ENCODE results near the gene VASH1. TPM values are rescaled to one million over a fixed set of nuclear protein-coding genes. Genes with fewer than 3 reads are reported as not detected.

Gene VASH1
- 10 to 100 TPM in 2 of 4 donors, 1 to 10 TPM in 2; 5.6 to 17.5 (median 9.2) TPM for total RNA-seq

- H3K9me3 ChIP-seq = no peaks in the 10 kb centered on the region
- H3K4me1 ChIP-seq = peaks cover 12 to 48% (median 44%) of the 10 kb centered on the region in 4 donors
- DNase-seq (ENCODE audit: extremely low spot score) = peak; percentile 93
- peak; percentile 29 to 40 for TF ChIP-seq POLR2AphosphoS5 (IDR thresholded peaks at IDR 0.05)
- no peak for TF ChIP-seq EP300 (IDR thresholded peaks at IDR 0.05)
- intact Hi-C loops (cut with DNase I) = no loop called here
- no peaks in the 10 kb centered on the region for H3K27me3 ChIP-seq
- peak within 1 kb of the TSS; percentile 73 to 95 (median 78) for H3K4me3 ChIP-seq
- H3K36me3 ChIP-seq = no peaks in the 10 kb centered on the region
- peak within 1 kb of the TSS; percentile 68 to 85 (median 76) for H3K27ac ChIP-seq (replicated peaks in 1 of 4)
- WGBS = 1% methylated on average over 22 of the region's 96 CpGs
Measured at GRCh38 chr14:76761136-76761959, at the start of gene VASH1. TSS of gene VASH1 (plus strand) at chr14:76761468. CDS start at chr14:76762822, 1,354 bp downstream.

- Histone ChIP-seq H3K27me3 (peaks cover 0 to 5% (median 0%) of the 10 kb centered on the region in 4 donors), H3K4me1 (peaks cover 6 to 31% (median 11%) of the 10 kb centered on the region in 4 donors), H3K27ac (replicated peaks in 1 of 4) (no peak overlapping the region), H3K36me3 (no peaks in the 10 kb centered on the region), H3K9me3 (no peaks in the 10 kb centered on the region), H3K4me3 (no peak overlapping the region)
- intact Hi-C loops (cut with DNase I) = no loop called here
- WGBS = 77% methylated on average over 10 of the region's 10 CpGs
- no peak for DNase-seq (ENCODE audit: extremely low spot score)
- TF ChIP-seq POLR2A (IDR thresholded peaks at IDR 0.05; ENCODE audit: low read depth) = no peak
- no peak for TF ChIP-seq EP300 (IDR thresholded peaks at IDR 0.05)
Measured at GRCh38 chr14:76713121-76713520, 48.1 kb upstream of the VASH1 start.

GRCh38 chr14:76714470-76714869 lies 46.8 kb upstream of the VASH1 start:
- peaks cover 11 to 40% (median 13%) of the 10 kb centered on the region in 4 donors for H3K4me1 ChIP-seq
- H3K9me3 ChIP-seq = no peaks in the 10 kb centered on the region
- DNase-seq (ENCODE audit: extremely low spot score) = no peak
- peak overlapping the region in 1 of 4 donors; percentile 65 for H3K27ac ChIP-seq (replicated peaks in 1 of 4)
- intact Hi-C loops (cut with DNase I) = no loop called here
- TF ChIP-seq EP300 (IDR thresholded peaks at IDR 0.05) (no peak), POLR2AphosphoS5 (IDR thresholded peaks at IDR 0.05) (no peak), CTCF (IDR thresholded peaks at IDR 0.05) (no peak), POLR2A (IDR thresholded peaks at IDR 0.05; ENCODE audit: low read depth) (no peak)
- no peak overlapping the region for H3K4me3 ChIP-seq
- H3K27me3 ChIP-seq = peaks cover 0 to 5% (median 0%) of the 10 kb centered on the region in 4 donors
- no peaks in the 10 kb centered on the region for H3K36me3 ChIP-seq
- WGBS = 94% methylated on average over 5 of the region's 5 CpGs

- TF ChIP-seq CTCF (IDR thresholded peaks at IDR 0.05) (no peak), POLR2AphosphoS5 (IDR thresholded peaks at IDR 0.05) (no peak), POLR2A (IDR thresholded peaks at IDR 0.05; ENCODE audit: low read depth) (no peak), EP300 (IDR thresholded peaks at IDR 0.05) (no peak)
- Histone ChIP-seq H3K9me3 (no peaks in the 10 kb centered on the region), H3K27ac (replicated peaks in 1 of 4) (peak overlapping the region; percentile 43 to 65 (median 56)), H3K36me3 (no peaks in the 10 kb centered on the region), H3K4me1 (peaks cover 17 to 46% (median 19%) of the 10 kb centered on the region in 4 donors), H3K27me3 (peaks cover 0 to 5% (median 0%) of the 10 kb centered on the region in 4 donors), H3K4me3 (no peak overlapping the region)
- intact Hi-C loops (cut with DNase I) = no loop called here
- WGBS = 60% methylated on average over 6 of the region's 6 CpGs
- peak; percentile 90 for DNase-seq (ENCODE audit: extremely low spot score)
Measured at GRCh38 chr14:76715101-76715500, 46.2 kb upstream of the VASH1 start.

- peak overlapping the region; percentile 43 to 65 (median 56) for H3K27ac ChIP-seq (replicated peaks in 1 of 4)
- H3K27me3 ChIP-seq = peaks cover 0 to 5% (median 0%) of the 10 kb centered on the region in 4 donors
- peaks cover 22 to 51% (median 24%) of the 10 kb centered on the region in 4 donors for H3K4me1 ChIP-seq
- H3K4me3 ChIP-seq = no peak overlapping the region
- WGBS = 43% methylated on average over 7 of the region's 7 CpGs
- no peaks in the 10 kb centered on the region for H3K9me3 ChIP-seq
- no peaks in the 10 kb centered on the region for H3K36me3 ChIP-seq
- intact Hi-C loops (cut with DNase I) = no loop called here
- peak; percentile 70 for DNase-seq (ENCODE audit: extremely low spot score)
- TF ChIP-seq EP300 (IDR thresholded peaks at IDR 0.05) (no peak), POLR2AphosphoS5 (IDR thresholded peaks at IDR 0.05) (peak in 1 of 2 donors; percentile 22)
Measured at GRCh38 chr14:76715511-76716081, 45.7 kb upstream of the VASH1 start.

- TF ChIP-seq POLR2A (IDR thresholded peaks at IDR 0.05; ENCODE audit: low read depth) = no peak
- no peak for TF ChIP-seq POLR2AphosphoS5 (IDR thresholded peaks at IDR 0.05)
- TF ChIP-seq EP300 (IDR thresholded peaks at IDR 0.05) = no peak
- TF ChIP-seq CTCF (IDR thresholded peaks at IDR 0.05) = no peak
- peak; percentile 70 for DNase-seq (ENCODE audit: extremely low spot score)
- intact Hi-C loops (cut with DNase I) = no loop called here
- Histone ChIP-seq H3K9me3 (no peaks in the 10 kb centered on the region), H3K27me3 (peaks cover 0 to 5% (median 0%) of the 10 kb centered on the region in 4 donors), H3K36me3 (no peaks in the 10 kb centered on the region), H3K27ac (replicated peaks in 1 of 4) (peak overlapping the region; percentile 43 to 65 (median 56)), H3K4me1 (peaks cover 25 to 55% (median 28%) of the 10 kb centered on the region in 4 donors), H3K4me3 (no peak overlapping the region)
- 52% methylated on average over 4 of the region's 4 CpGs for WGBS
Measured at GRCh38 chr14:76716285-76716684, 45.0 kb upstream of the VASH1 start.

Measured in esophagus muscularis mucosa (tissue), 4 donors.